GM21528 (cell line): ENCODE measurements around the gene PTH1R.

Experiments used
- ATAC-seq: cut with Tn5 transposase; IDR thresholded peaks from one replicate; pipeline ENCODE4 v1.9.1; 2021; ENCODE audit warnings: mild to moderate bottlenecking, moderate library complexity; ENCODE audit not compliant: unreplicated experiment, low FRiP score

PTH1R gene

GRCh38 chr3:46925585-46925934 is 48.0 kb downstream of the PTH1R start:
- ATAC-seq = no peak

GRCh38 chr3:46926039-46926438 is 48.5 kb downstream of the PTH1R start:
- ATAC-seq = no peak

GRCh38 chr3:46926447-46926846 is 48.9 kb downstream of the PTH1R start:
- ATAC-seq = peak; percentile 15

- ATAC-seq = peak; percentile 59
Measured at GRCh38 chr3:46926871-46927717, 49.6 kb downstream of the PTH1R start.

GRCh38 chr3:46927718-46928073 is 50.2 kb downstream of the PTH1R start:
- peak; percentile 3 for ATAC-seq

- no peak for ATAC-seq
Measured at GRCh38 chr3:46928282-46928681, 50.8 kb downstream of the PTH1R start.

- ATAC-seq = no peak
Measured at GRCh38 chr3:46929324-46929723, 51.8 kb downstream of the PTH1R start.

GRCh38 chr3:46930166-46930944 is 52.8 kb downstream of the PTH1R start:
- no peak for ATAC-seq

- no peak for ATAC-seq
Measured at GRCh38 chr3:46930945-46931403, 53.5 kb downstream of the PTH1R start.

- no peak for ATAC-seq
Measured at GRCh38 chr3:46931631-46932331, 54.3 kb downstream of the PTH1R start.

- ATAC-seq = no peak
Measured at GRCh38 chr3:46932455-46933225, 55.1 kb downstream of the PTH1R start.

GRCh38 chr3:46933261-46933660 is 55.7 kb downstream of the PTH1R start:
- no peak for ATAC-seq

- ATAC-seq = no peak
Measured at GRCh38 chr3:46934072-46934471, 56.6 kb downstream of the PTH1R start.

GRCh38 chr3:46934498-46935167 is 57.1 kb downstream of the PTH1R start:
- ATAC-seq = no peak

GRCh38 chr3:46935168-46935858 is 57.8 kb downstream of the PTH1R start:
- ATAC-seq = no peak

GRCh38 chr3:46935989-46936558 is 58.6 kb downstream of the PTH1R start:
- ATAC-seq = no peak

- no peak for ATAC-seq
Measured at GRCh38 chr3:46936733-46937250, 59.3 kb downstream of the PTH1R start.

- no peak for ATAC-seq
Measured at GRCh38 chr3:46938118-46938517, 60.6 kb downstream of the PTH1R start.
